ENCODE results near the gene ZBTB46.
"Not testable (repeated sequence)": the region's sequence is repeated elsewhere in the genome, so short reads cannot be mapped to it uniquely, and the experiment has no call there.

The ZBTB46 gene

DNA sequence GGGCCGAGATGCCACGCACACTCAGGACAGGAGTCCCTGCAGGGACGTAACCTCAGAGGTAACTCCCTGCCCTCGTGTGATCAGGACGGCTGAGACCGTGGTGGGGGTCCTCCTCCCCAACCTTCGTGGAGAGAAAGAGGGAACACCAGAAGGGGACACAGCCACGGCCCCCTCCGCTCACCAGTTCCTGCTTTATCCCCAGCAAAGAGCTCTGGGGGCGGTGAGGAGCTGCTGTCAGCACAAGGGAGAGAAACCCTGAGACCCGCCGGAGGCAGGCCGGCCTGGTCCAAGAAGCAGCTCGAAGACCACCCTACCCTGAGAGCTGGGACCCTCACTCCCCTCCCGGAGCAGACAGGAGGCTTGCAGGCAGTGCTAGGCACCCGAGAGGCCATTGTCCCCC lies 47.1 kb downstream of the ZBTB46 start:
- DNase-seq, result no peak

GRCh38 chr20:63782521-63782971 lies 48.5 kb downstream of the ZBTB46 start:
- DNase-seq, result no peak

DNA sequence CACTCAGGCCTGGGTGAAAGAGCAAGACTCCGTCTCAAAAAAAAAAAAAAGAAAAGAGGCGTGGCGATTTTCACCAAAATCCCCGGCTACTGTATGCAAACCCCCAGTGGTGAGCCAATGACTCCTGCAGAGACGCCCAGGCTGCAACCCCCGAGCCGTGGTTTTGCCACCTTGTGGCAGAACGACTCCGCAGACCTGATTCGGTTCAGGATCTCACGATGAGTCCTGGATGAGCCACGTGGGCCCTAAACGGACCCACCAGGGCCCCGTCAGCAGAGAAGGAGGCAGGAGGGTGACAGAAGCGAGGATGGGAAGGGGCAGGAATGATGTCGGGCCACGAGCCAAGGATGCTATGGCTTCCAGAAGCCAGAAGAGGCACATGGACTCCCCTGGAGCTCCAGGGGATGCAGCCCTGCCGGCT lies 49.0 kb downstream of the ZBTB46 start:
- no peak for DNase-seq

- DNase-seq, result no peak
Observed at GRCh38 chr20:63781181-63781580, 49.9 kb downstream of the ZBTB46 start.

- no peak for DNase-seq
Observed at GRCh38 chr20:63778857-63779256, 52.2 kb downstream of the ZBTB46 start.

DNA sequence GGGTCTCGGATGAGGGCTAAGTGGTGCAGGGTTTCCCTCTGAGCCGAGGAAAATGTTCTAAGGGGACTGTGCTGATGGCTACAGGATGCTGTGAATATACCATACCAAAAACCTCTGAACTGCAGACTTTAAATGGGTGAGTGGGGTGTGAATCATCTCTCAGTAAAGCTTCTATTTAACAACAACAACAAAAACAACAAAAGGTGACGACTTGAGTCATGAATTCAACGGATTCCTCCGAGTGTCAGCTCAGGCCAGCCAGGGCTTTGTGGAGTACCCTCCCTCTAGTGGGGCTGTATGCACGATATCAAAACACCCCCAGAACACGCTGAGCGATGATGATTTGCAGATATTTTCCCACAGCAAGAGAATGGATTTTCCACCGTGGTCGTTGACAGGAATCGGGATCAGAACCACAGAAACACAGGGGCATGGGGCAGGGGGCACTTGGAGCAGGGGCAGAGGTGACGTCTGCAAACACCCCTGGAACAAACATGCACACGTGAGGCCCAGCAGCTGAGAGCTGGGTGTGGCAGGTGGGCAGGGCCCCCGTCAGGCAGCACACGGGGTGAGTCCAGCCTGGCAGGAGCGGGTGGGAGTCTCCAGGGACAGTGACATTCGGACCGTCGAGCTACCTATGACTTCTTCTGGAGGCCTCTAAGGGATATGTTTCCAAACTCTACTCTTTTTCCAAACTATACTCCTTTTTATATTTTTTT lies 52.9 kb downstream of the ZBTB46 start:
- DNase-seq, result no peak

GRCh38 chr20:63777614-63778013 lies 53.5 kb downstream of the ZBTB46 start:
- no peak for DNase-seq

GRCh38 chr20:63776875-63777274 lies 54.2 kb downstream of the ZBTB46 start:
- not testable (repeated sequence) for DNase-seq

DNA sequence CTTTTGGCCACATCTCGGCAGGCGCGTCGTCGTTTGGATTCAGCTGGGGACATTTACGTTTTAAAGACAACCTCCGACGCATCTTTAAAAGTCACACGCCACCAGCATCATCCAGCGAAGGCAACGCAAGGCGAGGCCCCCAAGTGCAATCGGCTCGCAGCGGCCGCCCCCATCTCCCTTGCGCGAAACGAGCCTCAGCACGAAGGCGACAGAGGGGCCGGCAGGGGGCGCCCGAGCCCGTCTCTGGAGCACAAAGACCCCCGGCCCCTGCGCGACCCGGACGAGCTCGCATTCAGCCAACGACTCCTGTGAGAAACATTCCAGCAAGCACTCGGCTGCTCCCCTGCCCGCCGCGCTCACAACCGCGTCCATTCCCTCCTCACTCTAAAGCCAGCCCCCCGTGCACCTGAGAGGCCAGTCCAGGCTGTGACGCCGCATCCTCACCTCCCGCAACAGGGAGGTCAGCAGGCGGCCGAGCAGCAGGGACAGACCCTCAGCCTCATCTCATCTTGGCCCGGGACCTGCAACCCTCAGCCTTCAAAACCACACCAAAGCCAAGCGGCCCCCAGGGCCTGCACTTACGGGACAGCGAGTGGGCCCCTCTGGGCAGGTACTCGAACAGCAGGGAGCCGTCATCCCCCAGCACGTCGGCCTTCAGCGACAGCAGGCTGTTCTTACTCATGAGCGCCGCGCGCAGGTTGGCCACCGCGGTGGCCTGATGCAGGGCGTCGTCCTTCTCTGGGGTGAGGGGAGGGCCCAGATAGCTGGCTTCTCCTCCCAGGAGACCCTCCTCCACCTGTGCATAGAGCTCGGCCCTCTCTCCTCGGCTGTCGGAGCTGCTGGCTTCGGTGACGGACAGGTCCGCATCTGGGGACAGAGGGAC lies 55.7 kb downstream of the ZBTB46 start:
- no peak for DNase-seq

DNA sequence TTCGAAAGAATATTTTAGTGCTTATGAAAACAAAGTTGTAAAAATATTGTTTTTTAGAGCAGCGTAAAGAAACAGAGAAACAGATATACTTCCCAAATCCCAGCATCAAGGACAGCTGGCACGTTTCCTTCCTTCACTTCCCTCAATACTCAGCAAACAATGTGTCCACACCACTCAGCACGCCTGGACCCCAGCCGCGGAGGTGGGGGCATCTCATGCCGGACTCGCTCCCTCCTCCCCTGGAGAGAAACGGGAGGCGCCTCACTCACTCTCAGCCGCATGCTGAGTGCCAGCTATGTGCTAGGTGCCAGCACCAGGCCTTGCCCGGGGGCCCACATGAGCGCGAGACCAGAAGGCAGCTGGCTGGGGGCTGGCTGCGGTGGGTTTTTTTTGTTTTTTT lies 56.8 kb downstream of the ZBTB46 start:
- DNase-seq, result no peak

- no peak for DNase-seq
Observed at GRCh38 chr20:63773571-63774241, 57.4 kb downstream of the ZBTB46 start.

- DNase-seq, result no peak
Observed at GRCh38 chr20:63772781-63773518, 58.1 kb downstream of the ZBTB46 start.

GRCh38 chr20:63771046-63771707 lies 59.9 kb downstream of the ZBTB46 start:
- DNase-seq, result no peak

GRCh38 chr20:63769891-63770474 lies 61.1 kb downstream of the ZBTB46 start:
- peak; percentile 53 for DNase-seq

DNA sequence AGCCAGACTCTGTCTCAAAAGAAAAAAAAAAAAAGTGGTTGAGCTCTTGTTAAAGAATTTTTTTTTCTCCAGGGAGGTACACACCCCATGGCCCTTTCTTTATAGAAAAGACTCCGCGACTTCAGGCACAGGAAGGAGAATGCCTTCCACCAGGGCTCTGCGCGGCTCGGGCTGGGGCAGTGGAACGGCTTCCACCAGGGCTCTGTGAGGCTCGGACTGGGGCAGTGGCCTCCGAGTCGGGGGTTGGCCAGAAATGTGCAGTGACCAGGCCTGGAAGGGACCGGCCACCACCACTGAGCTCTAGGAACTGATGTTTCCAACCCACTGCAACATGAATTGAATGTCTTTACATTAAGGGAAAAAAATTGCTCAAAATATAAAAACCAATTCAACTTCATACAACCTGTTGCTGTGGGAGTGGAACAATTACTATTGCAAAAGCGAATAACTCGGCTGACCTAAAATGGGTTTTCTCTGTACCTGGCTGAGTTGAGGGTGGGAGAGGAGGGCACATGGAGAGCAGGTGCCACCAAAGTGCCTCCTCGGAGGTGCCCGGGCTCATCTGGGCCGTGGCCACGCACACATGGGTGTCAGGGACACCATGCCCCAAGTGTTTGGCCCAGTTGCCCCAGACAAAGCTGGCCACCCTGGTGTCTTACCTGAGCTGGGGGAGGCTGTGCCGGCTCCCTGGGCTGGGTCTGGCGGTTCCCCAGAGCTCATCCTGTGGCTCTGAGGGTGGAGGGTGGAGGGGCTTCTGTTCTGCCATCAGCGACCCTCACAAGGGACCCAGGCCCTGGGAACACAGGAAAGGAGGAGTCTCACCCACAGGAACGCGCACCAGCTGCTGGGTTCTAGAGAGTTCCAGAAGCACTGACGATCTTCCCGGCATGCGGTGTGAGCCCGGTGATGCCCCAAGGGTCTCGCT lies 62.2 kb downstream of the ZBTB46 start:
- DNase-seq, result no peak

GRCh38 chr20:63767886-63768285 lies 63.2 kb downstream of the ZBTB46 start:
- DNase-seq, result no peak

- no peak for DNase-seq
Observed at GRCh38 chr20:63767456-63767855, 63.6 kb downstream of the ZBTB46 start.

DNA sequence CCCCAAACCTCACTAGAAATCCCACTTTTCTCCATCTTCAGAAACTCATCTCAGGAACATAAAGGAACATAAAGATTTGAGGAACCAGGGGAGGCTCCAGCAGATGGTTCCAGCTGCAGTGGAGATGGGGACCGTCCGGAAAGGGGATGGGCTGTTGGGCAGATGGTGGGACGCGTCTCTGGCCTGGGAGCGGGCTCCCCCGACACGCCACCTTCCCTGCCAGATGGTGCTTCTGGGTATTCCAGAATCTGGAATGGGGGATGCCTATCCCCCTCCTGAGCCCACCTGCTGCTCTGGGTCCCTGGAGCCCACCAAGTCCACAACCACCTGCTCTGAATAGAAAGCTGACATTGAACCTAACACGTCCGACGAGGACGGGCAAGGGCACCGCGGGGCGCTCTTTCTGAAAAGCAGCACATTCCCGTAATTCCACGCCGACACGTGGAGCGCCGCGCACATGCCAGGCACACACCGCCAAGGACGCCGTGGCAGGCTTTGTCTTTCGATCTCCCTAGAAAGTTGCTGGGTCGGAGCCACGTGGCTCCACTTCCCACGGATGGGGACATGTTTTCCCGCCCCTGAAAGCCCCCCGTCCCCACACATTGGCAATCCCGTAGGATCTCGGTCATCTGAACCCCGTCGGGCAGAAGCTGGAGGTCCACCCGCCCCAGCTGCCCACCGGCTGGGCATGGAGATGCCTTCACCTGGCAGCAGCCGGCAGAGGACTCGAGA lies 64.2 kb downstream of the ZBTB46 start:
- DNase-seq, result no peak

GRCh38 chr20:63765902-63766301 lies 65.2 kb downstream of the ZBTB46 start:
- no peak for DNase-seq

Data from NCI-H446 treated with DMSO at 0.1 percent for 48 hours (cell line).